NCI-H2107 treated with DMSO at 0.1 percent for 48 hours (cell line): Measurements from ENCODE around the gene FCER1G.

Source experiments
- DNase-seq: peaks from one replicate; lab custom pipeline; 2025; ENCODE audit not compliant: unreplicated experiment; lab: John Stamatoyannopoulos, UW

The FCER1G gene

GRCh38 chr1:161215076-161215475, at the start of gene FCER1G:
Gene FCER1G (plus strand): TSS chr1:161215295. CDS start chr1:161215322, 27 bp downstream.
- no peak for DNase-seq

DNA sequence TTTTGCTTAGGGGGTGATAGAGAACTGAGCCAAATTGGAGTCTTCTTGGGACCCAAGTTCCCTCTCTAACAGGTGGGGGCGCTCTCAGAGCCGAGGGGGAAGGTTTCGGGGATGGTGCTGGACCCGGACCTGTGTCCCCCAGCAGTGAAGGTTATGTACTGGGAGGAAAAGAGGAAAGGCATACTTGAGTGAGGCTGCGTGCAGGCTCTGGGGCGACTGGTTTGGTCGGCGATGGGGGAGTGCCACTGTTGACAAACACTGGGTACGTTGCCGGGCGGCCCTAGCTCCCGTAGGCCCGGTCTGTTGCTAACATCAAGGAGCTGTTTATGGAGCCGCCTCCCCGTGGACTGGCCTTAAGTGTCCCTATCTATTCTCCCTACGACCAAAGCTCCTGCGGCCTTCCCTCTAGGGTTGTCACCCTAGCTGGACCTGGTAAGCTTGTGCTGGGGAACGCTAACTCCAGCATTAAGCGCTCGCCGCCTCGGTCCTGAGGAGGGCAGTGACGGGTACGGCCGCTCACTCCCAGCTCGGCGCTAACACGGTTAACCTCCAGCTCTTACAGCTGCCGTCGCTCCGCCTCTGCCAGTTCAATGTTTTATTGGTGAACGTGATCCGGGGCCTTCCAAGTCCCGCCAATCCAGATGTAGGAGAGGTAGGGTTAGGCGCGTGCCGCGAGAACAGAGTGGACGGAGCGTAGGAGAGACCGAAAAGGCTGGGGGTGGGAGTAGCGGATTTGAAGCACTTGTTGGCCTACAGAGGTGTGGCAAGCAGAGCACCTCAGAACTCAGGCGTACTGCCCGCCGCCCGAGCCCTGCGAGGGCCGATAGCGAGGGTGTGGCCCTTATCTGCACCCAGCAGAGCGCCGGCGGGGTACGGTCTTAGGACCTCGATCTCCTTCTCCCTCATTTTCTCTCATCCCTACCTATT, 49.1 kb upstream of the FCER1G start, which contains the start of gene PPOX:
Gene PPOX, plus strand, starts transcription at position 685 of the 927 bp plus-strand sequence. CDS start 422 bp downstream, outside the sequence.
- peak; percentile 99 for DNase-seq

GRCh38 chr1:161166669-161167548, 48.2 kb upstream of the FCER1G start:
- DNase-seq, result no peak

DNA sequence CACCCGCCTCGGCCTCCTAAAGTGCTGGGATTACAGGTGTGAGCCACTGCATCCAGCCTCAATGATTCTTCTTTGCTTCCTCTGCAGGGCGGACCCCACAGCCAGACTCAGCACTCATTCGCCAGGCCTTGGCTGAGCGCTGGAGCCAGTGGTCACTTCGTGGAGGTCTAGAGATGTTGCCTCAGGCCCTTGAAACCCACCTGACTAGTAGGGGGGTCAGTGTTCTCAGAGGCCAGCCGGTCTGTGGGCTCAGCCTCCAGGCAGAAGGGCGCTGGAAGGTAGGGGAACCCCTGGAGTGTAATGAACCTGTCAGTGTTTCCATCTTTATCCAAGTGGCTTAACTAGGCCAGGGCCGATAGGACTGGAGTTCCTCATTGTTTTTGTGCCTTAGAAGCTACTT, 46.2 kb upstream of the FCER1G start:
- no peak for DNase-seq

- DNase-seq, result no peak
Observed at GRCh38 chr1:161171191-161171590, 43.9 kb upstream of the FCER1G start.

GRCh38 chr1:161171696-161172095, 43.4 kb upstream of the FCER1G start:
- no peak for DNase-seq

- no peak for DNase-seq
Observed at GRCh38 chr1:161172349-161172748, 42.7 kb upstream of the FCER1G start.

- no peak for DNase-seq
Observed at GRCh38 chr1:161172776-161173376, 42.2 kb upstream of the FCER1G start.

- no peak for DNase-seq
Observed at GRCh38 chr1:161173711-161174110, 41.4 kb upstream of the FCER1G start.

- no peak for DNase-seq
Observed at GRCh38 chr1:161174911-161175310, 40.2 kb upstream of the FCER1G start.

DNA sequence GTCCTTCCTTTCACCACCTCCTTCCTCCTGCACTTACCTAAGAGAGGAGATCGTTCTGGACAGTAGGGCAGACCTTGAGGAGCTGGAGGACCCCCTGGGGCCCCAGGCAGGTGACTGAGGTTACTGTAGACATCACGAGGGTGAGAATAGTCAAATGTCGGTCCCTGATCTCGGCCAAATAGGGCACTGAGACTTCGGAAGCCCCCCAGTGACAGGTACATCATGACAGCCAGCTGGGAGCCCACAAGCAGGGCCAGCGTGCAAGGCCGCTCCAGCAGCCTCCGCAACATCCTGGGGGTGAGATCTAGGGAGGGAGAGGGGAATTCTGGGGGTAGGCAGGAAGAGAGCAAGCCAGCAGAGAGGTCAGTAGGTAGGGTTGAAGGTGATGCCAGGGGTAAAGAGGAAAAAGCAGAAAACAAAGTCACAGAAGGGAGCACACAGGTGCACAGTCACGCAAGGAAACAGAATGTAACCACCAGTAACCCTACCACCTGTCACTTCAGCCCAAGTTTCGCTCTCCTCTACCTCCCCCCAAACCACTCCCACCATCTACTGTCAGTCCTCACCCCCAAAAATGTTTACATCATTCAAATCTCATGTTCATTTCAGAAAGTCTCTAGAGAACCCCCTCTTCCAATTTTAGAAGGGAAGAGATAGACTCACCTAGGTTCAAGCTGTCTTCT, 39.2 kb upstream of the FCER1G start:
- DNase-seq, result no peak

DNA sequence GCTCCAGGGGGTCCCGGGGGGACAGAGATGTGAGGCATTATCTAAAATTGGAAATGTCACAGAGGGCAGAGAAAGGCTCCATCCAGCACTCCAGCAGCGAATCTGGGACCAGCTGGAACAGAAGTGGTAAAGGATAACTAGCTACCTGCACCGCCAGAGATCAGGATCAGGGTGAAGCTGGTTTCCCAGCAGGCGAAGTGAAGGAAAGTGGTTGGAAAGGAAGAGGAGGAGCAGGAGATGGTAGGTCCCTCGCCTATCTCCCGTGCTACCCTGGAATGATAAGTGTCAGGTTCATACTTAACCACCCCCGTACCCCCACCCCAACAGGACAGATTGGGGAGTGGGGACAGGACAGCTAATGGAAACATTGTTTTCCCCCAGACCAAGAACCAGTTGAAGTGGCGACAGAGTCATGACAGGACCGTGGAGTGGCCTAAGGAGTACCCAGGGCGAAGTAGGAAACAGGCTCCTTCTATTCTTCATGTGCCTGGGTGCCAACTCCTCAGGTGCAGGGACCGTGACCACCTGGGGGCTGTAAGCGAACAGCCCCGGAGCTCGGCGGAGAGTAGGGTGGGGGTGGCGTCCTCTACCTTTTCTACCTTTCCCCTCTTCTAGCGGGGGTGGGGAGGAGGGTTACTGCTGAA, 38.5 kb upstream of the FCER1G start:
- DNase-seq, result no peak

GRCh38 chr1:161177112-161177935, 37.8 kb upstream of the FCER1G start, which contains the start of gene B4GALT3:
Gene B4GALT3 (minus strand): TSS chr1:161177507. CDS start chr1:161176060, 1,447 bp downstream.
- DNase-seq, result peak; percentile 85

GRCh38 chr1:161177936-161178244, 37.2 kb upstream of the FCER1G start:
- no peak for DNase-seq

DNA sequence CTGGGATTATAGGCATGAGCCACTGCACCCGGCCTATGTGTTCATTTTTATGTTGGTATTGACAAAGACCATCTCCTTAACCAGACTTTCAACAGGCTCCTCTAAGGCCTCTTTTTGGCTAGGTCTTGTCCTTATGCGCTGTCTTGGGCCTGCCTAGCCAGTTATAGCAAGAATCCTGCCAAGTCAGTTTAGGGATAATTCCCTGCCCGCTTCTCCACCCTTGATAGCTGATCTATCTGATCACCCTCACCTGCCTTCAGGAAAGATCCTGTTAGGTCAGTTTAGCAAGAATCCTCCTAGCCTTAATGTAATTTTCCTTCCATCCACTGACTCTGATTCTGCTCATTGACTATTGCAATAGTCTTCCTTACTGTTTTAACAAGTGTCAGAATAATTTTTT, 35.4 kb upstream of the FCER1G start:
- DNase-seq, result no peak

DNA sequence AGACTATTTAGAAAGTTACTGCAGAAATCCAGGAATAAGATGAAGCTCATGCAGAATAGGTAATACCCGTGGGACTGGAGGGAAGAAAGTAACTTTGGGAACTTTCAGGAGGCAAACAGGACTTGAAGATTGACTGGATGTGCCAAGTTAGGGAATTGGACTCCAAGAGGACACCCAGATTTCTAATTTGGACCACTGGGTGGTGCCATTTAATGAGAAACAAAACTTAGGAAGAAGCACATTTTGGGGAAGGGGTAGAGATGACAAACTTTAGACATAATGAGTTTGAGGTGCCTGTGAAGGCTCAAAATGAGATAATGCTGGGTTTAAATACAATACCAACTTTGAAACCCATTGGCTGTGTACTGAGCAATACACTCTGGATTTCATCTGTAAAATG, 34.5 kb upstream of the FCER1G start:
- no peak for DNase-seq

- no peak for DNase-seq
Observed at GRCh38 chr1:161182214-161182613, 32.9 kb upstream of the FCER1G start.

DNA sequence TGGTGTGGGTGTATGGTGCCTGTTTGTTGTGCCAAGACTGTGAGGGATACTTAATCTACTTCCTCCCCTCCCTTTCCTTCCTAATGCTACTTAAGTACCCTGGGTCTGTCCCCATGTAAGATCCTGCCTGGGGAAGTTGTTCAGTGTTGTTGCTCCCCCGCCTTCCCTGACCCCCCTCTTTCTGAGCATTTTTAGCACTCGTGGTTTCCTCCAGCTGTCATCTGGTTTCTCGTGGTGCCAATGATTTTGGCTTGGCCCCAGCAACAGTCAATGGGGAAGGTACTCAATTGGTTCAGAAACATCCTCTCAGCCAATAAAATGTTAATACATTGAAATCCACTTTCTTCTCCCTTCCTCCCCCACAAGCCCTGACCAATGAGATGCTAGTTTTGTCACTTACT, 29.8 kb upstream of the FCER1G start:
- DNase-seq, result peak; percentile 69

DNA sequence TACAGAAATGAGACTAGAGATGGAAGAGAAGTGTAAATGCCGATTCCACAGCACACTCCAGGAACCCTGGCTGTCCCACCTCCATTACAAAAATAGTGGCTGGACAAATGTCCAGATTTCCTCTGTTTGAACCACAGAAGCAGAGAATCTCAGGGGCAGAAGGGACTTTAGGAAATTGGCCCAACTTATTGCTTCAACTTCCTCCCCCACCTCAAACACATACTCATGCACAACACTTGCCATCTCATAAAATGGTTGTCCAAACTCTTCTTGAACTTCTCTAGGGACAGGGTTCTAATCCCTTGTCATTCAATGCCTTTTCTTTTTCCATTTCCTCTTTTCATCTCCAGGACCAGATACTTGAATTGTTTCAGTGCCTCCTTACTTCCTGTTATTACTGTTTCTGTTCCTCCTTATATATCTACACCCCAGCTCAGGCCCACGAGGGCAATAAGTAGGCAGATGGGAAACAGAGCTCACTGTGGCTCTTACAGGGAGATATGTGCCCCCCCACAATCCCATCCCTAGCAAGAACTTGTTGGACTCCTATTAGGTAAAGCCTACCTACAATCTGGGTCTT, 29.3 kb upstream of the FCER1G start:
- DNase-seq, result no peak
